Prostate gland (tissue), 2 donors: Measurements from ENCODE around the gene RAB29.

Source experiments
- CTCF ChIP-seq, 4 experiments: fragments of 200-600 bp in 2 of 4; fragments of 450-650 bp in 2 of 4; sonication (generic) in 2 of 4; IDR thresholded peaks; 1 replicate in 3 of 4; 2 replicates in 1 of 4; pipeline ENCODE4 v1.5.1; 2016 to 2019; ENCODE audit warnings: antibody characterized with exemption in 4 of 4, mild to moderate bottlenecking in 2 of 4, moderate library complexity in 2 of 4
- POLR2A ChIP-seq: fragments of 450-650 bp; IDR thresholded peaks from one replicate; pipeline ENCODE4 v1.6.1; 2016; ENCODE audit warnings: antibody characterized with exemption, mild to moderate bottlenecking

- TF ChIP-seq CTCF (IDR thresholded peaks at IDR 0.05): no peak
- no peak for TF ChIP-seq POLR2A
Observed at GRCh38 chr1:205822397-205822796, 47.1 kb upstream of the RAB29 start.
